Lung microvascular endothelial cell (primary cell): Measurements from ENCODE around the gene PWWP2B. TPM values are rescaled to one million over a fixed set of nuclear protein-coding genes. Genes with fewer than 3 reads are reported as not detected.

Experiments used
- DNase-seq, 2 donors: peaks; one replicate each; pipeline versions ENCODE4 v3.0.0 to v3.0.0-alpha.2; 2010; ENCODE audit warnings: low read depth in 2 of 2
- total RNA-seq: library from RNA; depleted of rRNA; stranded (reverse); fragments of >200 nt; gene quantifications from 2 replicates; pipeline ENCODE4 v1.2.1, GENCODE V29; 2014

Gene PWWP2B
- total RNA-seq, 1 donor from 2014 or later, result 9.1 TPM

- DNase-seq, result no peak
Measured at GRCh38 chr10:132406750-132407149, 9.8 kb downstream of the PWWP2B start.

- DNase-seq, result no peak
Measured at GRCh38 chr10:132407243-132407746, 10.3 kb downstream of the PWWP2B start.

GRCh38 chr10:132407846-132408278 is 10.9 kb downstream of the PWWP2B start:
- peak in 1 of 2 donors; percentile 67 for DNase-seq

- no peak for DNase-seq
Measured at GRCh38 chr10:132408367-132408781, 11.4 kb downstream of the PWWP2B start.

GRCh38 chr10:132408823-132409666 is 12.0 kb downstream of the PWWP2B start:
- no peak for DNase-seq

GRCh38 chr10:132409667-132410028 is 12.6 kb downstream of the PWWP2B start:
- DNase-seq, result no peak

GRCh38 chr10:132410056-132410778 is 13.2 kb downstream of the PWWP2B start:
- DNase-seq, result no peak

GRCh38 chr10:132410779-132411532 is 14.0 kb downstream of the PWWP2B start:
- DNase-seq, result no peak

GRCh38 chr10:132411561-132412253 is 14.7 kb downstream of the PWWP2B start:
- peak in 1 of 2 donors; percentile 67 for DNase-seq

- peak; percentile 31 to 70 for DNase-seq
Measured at GRCh38 chr10:132412316-132413192, 15.6 kb downstream of the PWWP2B start.

GRCh38 chr10:132413226-132414205 is 16.5 kb downstream of the PWWP2B start:
- no peak for DNase-seq

- DNase-seq, result no peak
Measured at GRCh38 chr10:132414402-132415016, 17.5 kb downstream of the PWWP2B start.

GRCh38 chr10:132415255-132415654 is 18.3 kb downstream of the PWWP2B start:
- DNase-seq, result no peak

- DNase-seq, result no peak
Measured at GRCh38 chr10:132415956-132416355, 19.0 kb downstream of the PWWP2B start.

- no peak for DNase-seq
Measured at GRCh38 chr10:132416566-132417256, 19.7 kb downstream of the PWWP2B start.

GRCh38 chr10:132417257-132417910 is 20.4 kb downstream of the PWWP2B start:
- DNase-seq, result no peak

GRCh38 chr10:132417957-132418441 is 21.0 kb downstream of the PWWP2B start:
- peak in 1 of 2 donors; percentile 54 for DNase-seq
